ENCODE measurements around the gene TTC12.
"Not testable (repeated sequence)": the region's sequence is repeated elsewhere in the genome, so short reads cannot be mapped to it uniquely, and the experiment has no call there.

TTC12 gene

DNA sequence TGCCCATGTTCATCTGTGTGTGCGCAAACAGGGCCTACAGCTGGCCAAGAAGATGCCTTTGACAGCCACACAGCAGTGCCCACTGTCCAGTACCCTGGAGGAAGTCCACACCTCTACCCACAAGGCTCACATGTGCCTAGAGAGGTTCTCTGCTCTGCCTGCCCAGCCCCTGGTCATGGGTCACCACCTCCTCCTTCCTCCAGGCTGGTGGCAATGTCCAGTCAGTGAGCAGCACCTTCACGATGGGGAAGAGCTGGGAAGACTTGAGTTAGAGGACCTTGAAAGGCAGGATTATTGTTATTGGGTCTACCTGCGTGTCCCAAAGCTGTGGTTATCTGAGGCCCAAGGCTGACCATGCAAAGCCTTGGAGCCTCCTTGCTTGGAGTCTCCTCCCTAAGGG, 28.4 kb upstream of the TTC12 start:
- DNase-seq (ENCODE audit: extremely low read depth in 1 of 2, low read depth in 1 of 2), result no peak

DNA sequence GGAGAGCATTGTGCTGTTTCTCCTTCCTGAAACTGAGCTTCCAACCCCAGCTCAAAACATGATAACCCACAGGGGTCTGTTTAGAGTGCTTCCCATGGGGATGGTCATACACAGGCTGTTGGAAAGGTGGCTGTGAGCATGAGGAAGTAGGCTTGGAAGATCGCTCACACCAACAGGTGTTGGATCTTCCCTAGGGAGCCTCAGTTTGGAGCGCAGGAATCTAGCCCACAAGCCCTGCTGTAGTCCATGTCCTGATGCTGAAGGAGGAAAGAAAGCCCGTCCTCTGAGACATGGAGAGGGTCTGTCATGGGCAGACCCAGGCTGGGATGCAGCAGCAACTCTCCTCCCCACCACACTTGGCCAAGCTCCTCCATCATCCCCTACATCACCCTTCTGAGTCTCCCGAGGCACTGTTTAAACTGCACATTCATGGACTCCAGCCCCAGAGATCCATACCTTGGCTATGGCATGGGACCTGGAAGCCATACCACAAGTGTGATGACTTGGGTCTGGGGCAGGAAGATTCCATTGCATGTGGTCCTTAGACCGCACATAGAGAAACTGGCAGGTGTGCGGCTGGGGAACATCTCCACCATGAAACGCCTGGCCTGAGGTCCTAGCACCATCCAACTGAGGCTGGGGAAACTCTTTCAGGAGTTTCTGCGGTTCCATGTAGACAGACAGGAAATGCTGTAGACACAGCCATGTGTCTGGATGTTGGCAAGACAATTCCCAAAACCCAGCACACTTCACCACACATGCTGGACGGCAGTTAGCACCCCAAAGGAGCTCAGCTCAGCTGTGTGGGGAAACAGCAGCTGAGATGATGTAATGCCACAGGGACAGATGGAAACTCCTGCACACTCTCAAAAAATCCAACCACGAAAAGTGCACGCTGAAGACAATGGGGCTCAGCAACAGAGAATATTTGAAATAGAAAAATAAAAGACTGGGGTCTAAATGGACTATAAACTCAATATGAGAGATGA, 27.6 kb upstream of the TTC12 start:
- DNase-seq (ENCODE audit: extremely low read depth in 1 of 2, low read depth in 1 of 2), result no peak

DNA sequence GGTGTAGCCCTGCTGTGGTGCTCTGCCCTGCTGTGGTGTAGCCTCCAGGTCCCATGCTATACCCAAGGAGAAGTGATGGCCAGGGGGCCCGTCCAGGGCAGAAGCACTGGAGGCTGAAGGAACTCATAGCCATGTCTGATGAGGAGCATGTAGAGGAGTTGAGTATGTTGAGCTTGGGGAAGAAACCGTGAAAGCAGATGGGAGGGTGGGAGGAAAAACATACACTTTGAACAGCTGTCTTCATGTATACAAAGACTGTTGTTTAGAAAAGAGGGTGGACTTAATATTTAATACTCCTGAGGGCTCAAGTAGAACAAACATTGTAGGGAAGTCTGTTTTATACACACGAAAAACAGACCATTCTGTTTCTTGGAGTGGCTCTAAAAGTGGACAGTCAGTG, 26.6 kb upstream of the TTC12 start:
- DNase-seq (ENCODE audit: extremely low read depth in 1 of 2, low read depth in 1 of 2), result no peak

DNA sequence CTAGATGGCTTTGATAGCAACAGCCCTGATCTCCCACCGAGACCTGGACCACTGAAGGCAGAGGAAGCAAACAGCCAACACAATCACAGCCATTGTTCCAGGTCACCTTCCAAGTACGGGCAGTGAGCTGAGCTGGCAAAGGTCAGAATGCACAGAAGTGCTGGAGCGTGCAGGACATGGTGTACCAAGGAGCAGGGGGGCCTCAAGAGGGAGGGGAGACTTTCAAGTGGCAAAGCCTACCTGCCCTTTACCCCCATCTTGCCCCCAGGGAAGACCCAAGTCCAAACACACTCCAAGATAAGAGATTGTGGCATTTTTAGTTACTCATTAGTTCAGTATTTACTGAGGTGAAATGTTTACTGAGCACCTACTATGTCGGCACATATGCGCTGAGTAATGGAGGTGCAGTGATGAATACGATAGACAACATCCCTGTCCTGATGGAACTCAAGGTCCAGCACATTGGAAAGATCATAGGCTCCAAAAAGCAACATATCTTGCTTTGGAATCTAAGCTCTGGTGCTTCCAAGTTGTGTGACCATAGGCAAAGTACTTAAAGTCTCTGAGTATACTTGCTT, 26.0 kb upstream of the TTC12 start:
- no peak for DNase-seq (ENCODE audit: extremely low read depth in 1 of 2, low read depth in 1 of 2)

DNA sequence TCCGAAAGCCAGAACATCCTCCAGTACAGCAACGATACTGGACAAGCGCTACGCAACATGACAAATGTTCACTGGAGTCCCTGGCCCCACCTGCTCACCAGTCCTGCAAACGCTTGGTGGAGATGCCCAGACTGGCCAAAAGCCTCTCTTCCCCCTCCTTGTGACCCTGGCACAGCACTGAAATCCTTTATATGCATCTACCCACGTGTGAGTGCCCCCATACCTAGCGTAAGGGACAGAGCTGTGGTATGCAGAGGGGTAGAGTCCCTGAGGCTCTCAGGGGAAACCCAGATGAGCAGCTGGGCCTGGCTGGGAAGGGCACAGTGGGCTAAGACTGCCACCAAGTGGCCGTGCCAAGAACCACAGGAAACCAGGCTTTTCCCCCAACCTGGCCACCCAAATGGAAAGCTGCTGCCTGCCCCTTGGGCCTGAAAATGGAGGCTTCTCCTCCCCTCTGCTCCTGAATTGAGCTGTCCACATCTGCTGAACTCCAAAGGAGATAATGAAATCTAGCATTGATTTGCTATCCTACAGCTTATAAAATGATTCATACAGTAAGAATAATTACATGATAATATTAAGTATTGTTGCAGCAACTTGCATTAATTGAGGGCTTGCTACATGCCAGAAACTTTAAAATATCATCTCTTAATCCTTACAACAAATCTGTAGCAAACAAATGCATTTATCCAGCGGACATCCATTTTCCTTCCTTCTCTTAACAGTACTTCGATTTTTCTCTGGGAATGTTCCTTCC, 24.8 kb upstream of the TTC12 start:
- peak; percentile 26 to 30 for DNase-seq (ENCODE audit: extremely low read depth in 1 of 2, low read depth in 1 of 2)

DNA sequence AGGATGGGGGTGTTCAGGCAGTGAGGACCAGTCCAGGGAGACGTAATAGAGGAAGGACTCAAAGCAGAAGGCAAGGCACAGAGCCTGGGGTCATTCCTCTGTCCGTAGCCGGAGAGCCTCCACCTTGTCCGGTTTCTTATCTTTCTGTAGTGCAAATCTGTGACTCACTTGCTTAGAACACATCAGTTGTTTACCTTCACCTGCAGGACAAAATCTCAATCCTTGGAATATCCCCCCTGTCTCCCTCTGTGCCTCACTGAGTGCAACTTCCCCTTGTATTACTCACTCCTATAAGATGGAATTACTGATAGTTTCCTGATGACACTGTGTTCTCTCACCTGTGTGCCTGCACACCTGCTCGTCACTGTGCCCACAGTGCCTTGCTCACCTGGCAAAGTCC, 20.4 kb upstream of the TTC12 start:
- no peak for DNase-seq (ENCODE audit: extremely low read depth in 1 of 2, low read depth in 1 of 2)

DNA sequence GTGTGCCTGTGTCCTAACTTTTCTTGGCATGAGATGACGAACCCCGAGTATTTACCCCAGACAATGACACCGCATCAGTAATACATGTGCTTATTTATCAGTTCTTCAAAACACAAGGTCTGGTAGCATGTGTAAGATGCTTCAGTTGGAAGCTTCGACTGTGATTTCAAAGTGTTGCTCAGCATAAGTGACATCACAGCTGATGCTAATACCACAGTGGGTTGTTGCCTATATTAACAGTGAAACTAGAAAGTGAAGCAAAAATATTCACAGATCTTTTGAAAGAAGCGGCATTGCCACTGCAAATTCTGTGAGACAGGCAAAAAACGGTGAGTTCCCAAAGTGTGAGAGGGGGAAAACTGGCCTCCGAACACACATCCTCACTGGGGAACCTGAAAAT, 18.4 kb upstream of the TTC12 start:
- no peak for DNase-seq (ENCODE audit: extremely low read depth in 1 of 2, low read depth in 1 of 2)

DNA sequence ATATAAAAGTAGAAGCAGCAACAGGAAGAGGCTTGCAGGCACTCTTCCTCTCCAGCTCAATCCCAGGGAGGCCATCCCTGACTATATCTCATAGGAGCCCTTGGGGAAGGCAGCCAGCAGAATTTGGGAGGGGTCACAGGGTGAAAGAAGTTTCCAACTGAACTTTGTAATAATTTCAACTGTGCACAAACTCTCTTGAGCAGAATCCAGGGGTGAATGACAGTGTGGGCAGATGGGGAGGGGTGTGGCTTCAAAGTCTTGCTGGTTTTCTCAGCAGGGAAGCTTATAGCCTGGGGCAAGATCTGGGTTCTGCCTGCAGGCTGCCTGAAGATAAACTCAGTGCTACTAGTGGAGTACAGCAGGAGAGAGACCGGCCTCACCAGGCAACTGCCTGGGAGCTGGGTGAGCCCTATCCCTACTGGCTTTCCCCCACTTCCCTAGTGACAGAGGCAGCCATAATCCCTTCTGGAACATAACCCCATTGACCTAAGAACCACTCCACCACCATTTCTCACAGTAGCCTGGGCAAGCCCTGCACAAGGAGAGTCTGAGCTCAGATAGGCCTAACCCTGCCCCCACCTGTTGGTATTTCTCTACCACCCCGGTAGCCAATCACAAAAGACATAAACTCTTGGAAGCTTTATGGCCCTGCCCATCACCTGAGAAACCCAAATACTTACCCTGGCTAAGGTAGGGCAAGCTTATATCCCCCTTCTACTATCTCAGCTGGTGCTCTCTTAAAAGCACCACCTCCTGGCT, 17.8 kb upstream of the TTC12 start:
- no peak for DNase-seq (ENCODE audit: extremely low read depth in 1 of 2, low read depth in 1 of 2)

DNA sequence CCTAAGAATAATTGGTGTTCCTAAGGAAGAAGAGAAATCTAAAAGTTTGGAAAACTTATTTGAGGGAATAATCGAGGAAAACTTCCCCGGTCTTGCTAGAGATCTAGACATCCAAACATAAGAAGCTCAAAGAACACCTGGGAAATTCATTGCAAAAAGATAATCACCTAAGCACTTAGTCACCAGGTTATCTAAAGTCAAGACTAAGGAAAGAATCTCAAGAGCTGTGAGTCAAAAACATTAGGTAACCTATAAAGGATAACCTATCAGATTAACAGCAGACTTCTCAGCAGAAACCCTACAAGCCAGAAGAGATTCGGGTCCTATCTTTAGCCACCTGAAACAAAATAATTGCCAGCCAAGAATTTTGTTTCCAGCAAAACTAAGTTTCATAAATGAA, 15.9 kb upstream of the TTC12 start:
- not testable (repeated sequence) for DNase-seq (ENCODE audit: extremely low read depth in 1 of 2, low read depth in 1 of 2)

DNA sequence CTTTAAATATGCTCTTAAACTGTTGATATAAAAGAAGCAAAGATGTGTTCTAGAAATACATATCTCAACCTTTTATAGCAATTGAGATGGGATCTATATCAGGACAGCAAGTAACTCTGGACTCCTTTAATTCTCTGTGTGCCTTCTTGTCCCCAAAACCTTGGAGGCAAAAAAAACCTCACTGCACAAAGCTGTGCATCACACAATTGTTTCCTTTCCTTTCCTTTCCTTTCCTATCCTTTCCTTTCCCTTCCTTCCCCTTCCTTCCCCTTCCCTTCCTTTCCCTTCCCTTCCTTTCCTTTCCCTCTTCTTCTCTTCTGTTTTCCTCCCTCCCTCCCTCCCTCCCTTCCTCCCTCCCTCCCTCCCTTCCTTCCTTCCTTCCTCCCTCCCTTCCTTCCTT, 9.5 kb upstream of the TTC12 start:
- DNase-seq (ENCODE audit: extremely low read depth in 1 of 2, low read depth in 1 of 2), result no peak

DNA sequence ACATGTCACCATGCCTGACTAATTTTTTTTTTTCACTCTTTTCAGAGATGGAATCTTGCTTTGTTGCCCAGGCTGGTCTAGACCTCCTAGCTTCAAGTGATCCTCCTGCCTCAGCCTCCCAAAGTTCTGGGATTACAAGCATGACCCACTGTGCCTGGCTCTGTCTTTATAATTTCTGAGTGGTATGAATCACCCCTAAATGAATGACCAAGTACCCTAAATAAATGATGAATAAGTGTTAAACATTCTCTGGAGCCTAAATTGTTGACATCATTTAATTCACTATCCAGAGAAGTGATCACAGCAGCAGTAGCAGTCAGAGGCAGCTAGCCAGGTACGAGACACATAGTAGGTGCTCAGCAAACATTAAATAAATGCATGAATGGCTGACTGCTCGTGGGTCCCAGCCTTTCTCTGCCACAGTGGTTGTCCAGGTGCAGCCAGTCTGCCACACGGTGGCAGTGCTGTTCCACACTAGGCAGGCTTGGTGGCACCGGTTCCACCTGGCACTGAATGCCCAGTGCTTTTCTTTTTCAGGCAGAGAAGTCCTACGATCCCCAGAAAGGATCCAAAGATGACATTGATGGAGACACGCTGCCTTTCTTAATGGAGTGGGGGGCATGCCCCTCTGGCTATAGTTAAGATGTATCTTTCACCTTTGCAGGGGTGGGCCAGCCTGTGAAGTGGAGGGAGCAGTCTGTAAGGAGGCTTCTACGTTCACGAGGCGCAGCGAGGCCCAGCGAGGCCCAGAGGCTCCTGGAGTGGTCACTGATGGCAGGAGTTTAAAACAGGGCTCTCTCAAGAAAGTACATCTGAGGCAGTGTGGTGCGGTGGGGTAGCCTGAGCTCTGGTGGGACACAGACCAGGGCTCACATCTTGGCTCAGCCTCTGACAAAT, 8.7 kb upstream of the TTC12 start:
- DNase-seq (ENCODE audit: extremely low read depth in 1 of 2, low read depth in 1 of 2), result peak; percentile 35 to 45

DNA sequence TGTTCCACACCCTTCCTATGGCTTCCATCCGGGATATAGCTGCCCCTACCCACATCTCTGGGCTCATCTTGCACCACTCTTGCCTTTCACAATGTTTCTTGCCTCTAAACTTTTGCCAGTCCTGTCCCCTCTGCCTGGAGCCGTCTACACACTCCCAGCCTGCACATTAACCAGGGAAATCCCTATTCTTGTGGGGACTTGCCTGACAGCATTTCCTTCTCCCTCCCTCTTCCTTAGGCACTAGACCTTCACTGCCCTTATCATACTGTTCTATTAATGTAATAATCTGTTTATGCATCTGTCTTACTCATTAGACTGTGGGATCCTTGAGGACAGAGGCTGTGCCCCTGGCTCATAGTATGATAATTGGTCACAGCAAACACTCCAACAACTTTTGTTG, 5.8 kb upstream of the TTC12 start:
- DNase-seq (ENCODE audit: extremely low read depth in 1 of 2, low read depth in 1 of 2), result no peak

DNA sequence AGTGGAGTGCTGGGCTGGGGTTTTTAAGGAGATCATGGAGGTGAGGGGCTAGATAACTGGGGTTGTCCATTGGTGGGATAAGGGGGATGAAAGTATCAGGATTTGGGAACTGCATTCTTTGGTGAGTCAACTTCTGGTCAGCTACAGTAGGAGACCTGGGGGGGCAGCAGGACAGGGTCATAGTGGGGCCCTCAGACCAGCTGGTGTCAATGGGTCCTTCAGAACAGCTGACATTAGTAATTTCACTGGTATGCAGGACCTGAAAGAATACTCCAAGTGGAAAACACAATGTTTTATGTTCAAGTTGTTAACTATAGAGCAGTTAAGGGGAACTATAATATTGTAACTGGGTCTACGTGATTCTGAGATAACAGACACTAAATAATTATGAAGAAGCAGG, 2.8 kb upstream of the TTC12 start:
- DNase-seq (ENCODE audit: extremely low read depth in 1 of 2, low read depth in 1 of 2), result no peak

DNA sequence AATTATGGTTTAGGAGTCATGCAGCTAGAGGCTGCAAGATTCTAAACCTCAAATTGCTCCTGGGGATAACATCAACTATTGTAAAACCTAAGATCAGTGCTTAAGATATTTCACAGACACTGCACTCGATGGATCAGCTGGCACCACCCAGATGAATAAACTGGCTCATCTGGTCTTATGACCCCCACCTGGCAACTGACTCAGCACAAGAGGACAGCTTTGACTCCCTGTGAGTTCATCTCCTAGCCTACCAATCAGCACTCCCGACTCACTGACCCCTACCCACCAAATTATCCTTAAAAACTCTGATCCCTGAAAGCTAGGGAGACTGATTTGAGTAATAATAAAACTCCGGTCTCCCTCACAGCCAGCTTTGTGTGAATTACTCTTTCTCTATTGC, 782 bp upstream of the TTC12 start:
- no peak for DNase-seq (ENCODE audit: extremely low read depth in 1 of 2, low read depth in 1 of 2)

DNA sequence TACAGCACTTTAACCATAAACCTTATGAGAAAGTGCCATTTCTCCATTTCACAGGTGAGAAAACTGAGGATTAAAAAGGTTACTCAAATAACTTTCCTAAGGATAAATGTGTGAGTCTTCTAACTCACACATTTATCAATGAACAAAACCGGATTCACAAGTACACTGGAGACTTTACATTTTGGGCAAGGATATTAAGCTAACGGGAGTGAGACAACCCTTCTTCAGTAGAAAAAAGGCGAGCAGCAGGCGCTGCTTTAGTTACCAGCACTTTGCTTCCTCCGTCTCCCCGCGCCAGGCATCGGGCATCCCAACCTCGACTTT, 356 bp upstream of the TTC12 start:
- no peak for DNase-seq (ENCODE audit: extremely low read depth in 1 of 2, low read depth in 1 of 2)

DNA sequence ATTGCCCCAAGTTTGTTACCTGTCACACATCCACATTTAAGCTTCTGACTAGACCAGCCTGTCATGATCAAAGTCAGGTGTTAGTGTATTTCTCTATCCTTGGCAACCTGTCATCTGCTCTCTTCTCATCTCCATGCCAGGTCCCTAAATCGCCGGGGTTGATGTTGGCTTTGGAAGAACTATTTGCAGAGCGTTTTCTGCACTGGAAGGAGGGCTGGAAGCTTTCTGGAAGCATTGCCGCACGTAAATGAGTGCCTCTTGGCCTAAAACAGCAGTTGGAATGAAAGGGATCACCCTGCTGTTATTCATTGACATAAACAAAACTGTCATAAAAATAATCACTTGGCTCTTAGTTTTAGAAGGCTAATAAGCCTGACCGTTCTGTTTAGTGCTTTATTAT, 1.4 kb downstream of the TTC12 start:
- no peak for DNase-seq (ENCODE audit: extremely low read depth in 1 of 2, low read depth in 1 of 2)

DNA sequence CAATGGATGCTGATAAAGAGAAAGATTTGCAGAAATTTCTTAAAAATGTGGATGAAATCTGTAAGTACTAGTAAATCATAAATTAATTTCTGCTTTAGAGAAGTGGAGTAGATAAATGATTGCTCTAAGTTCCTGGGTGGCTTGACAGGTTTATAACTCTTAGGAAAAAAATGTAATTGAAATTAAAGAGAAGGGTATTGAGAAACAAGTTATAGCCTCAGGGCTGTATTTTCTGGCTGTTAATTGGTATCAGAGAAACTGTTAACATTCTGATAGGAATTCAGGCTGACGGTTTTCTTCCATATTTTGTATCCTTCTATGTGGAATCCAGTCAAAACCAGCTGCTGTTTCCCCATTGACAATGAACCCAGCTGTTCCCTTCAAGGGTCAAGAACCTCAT, 1.9 kb downstream of the TTC12 start:
- DNase-seq (ENCODE audit: extremely low read depth in 1 of 2, low read depth in 1 of 2), result no peak

DNA sequence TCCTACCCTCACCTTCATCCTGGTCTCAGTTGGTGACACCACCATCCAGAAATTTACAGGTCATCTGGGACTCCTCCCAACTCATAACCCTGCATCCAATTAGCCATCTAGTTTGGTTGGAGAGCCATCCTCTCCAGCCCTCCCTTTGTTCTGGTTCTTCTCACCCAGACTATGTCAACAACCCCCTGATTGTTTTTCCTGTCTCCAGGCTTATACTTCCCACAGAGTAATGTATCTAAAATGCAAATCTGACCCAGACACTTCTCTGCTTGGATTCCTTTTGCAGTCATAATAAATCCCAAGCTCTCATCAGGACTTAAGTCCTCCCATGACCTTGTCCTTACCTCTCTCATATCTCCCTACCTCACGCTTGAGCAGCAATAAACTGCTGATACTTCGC, 3.0 kb downstream of the TTC12 start:
- DNase-seq (ENCODE audit: extremely low read depth in 1 of 2, low read depth in 1 of 2), result no peak

DNA sequence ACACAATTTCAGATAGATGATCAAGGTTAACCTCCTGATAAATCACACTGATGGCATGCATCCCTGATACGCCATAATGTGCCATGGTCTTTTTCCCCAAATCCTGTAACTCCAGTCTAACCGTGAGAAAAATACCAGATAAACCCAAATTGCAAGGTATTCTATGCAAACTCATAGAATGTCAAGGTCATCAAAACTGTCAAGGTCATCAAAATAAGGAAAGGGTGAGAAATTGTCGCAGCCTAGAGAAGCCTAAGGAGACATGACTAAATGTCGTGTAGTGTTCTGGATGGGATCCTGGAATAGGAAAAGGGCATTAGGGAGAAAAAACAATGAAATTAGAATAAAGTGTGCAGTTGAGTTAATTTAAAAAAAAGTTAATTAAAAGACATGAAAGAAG, 4.7 kb downstream of the TTC12 start:
- DNase-seq (ENCODE audit: extremely low read depth in 1 of 2, low read depth in 1 of 2), result no peak

DNA sequence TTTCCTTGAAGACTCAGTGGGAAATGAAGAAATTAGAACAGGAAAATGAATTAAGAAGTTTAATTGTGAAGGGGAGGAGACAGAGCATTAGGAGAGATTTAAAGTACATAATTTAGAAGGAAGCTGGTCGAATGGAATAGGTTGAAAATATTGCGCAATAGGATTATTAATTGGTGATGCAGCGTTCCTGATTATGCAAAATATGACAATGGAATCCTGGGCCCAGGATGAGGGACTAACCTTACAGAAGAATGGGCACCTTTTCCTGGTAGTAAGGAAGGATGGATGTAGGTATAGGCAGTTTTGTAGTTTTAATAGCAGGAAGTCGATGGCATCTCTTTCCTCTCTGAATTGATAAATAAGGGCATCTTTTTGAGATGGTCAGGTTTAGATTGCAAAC, 7.8 kb downstream of the TTC12 start:
- DNase-seq (ENCODE audit: extremely low read depth in 1 of 2, low read depth in 1 of 2), result no peak
